ENCODE measurements around the gene B3GNT9.

The B3GNT9 gene

DNA sequence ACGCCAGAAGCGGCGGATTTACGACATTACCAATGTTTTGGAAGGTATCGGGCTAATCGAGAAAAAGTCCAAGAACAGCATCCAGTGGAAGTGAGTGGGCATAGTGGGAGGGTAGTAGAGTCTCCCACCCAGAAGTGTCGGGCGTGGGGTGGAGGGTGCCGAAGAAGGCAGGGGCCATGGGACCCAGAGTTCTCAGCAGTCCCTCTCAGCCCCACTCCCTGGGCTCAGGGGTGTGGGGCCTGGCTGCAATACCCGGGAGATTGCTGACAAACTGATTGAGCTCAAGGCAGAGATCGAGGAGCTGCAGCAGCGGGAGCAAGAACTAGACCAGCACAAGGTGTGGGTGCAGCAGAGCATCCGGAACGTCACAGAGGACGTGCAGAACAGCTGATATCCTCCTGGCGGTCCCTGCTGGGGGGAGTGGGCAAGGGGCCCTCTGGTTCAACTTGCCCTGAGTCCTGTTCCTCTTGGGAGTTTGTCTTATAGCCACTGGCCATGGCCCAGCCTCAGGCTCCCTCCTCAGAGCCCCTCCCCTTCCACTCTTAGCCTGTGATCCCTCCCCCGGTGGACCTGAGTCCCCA is 42.1 kb upstream of the B3GNT9 start:
- WGBS (ENCODE audit: insufficient coverage, insufficient read length) = no CpG with 5 or more reads among the region's 17 CpGs

GRCh38 chr16:67191995-67192681 is 41.3 kb upstream of the B3GNT9 start, which contains the start of gene E2F4:
TSS of gene E2F4 (plus strand) at chr16:67192155. CDS start at chr16:67192228, 73 bp downstream.
- no peaks in the 10 kb centered on the region for H3K27me3 ChIP-seq (ENCODE audit: control insufficient read depth, insufficient read depth, low read length)
- H3K4me1 ChIP-seq (ENCODE audit: control insufficient read depth, insufficient read depth, low read length) = peaks cover 2% of the 10 kb centered on the region; the same call in 1 of the 2 replicates
- H3K27ac ChIP-seq (ENCODE audit: low read length) = no peak within 1 kb of the TSS
- DNase-seq (ENCODE audit: low read depth, low spot score) = no peak
- no peaks in the 10 kb centered on the region for H3K9me3 ChIP-seq (ENCODE audit: control insufficient read depth, insufficient read depth, low read length)
- peaks cover 22% of the 10 kb centered on the region for H3K36me3 ChIP-seq (ENCODE audit: control insufficient read depth, insufficient read depth, low read length)
- no CpG with 5 or more reads among the region's 54 CpGs for WGBS (ENCODE audit: insufficient coverage, insufficient read length)
- H3K4me3 ChIP-seq (ENCODE audit: low read length) = peak within 1 kb of the TSS; percentile 85

More for the DNA sequence above, 42.1 kb upstream of the B3GNT9 start:
- Histone ChIP-seq H3K27ac (ENCODE audit: low read length) (no peak overlapping the region), H3K4me3 (ENCODE audit: low read length) (peak overlapping the region; percentile 85), H3K4me1 (ENCODE audit: control insufficient read depth, insufficient read depth, low read length) (peaks cover 2% of the 10 kb centered on the region; the same call in 1 of the 2 replicates), H3K36me3 (ENCODE audit: control insufficient read depth, insufficient read depth, low read length) (peaks cover 22% of the 10 kb centered on the region), H3K9me3 (ENCODE audit: control insufficient read depth, insufficient read depth, low read length) (no peaks in the 10 kb centered on the region), H3K27me3 (ENCODE audit: control insufficient read depth, insufficient read depth, low read length) (no peaks in the 10 kb centered on the region)
- DNase-seq (ENCODE audit: low read depth, low spot score) = no peak

- Histone ChIP-seq H3K36me3 (ENCODE audit: control insufficient read depth, insufficient read depth, low read length) (peaks cover 19% of the 10 kb centered on the region), H3K4me1 (ENCODE audit: control insufficient read depth, insufficient read depth, low read length) (peaks cover 3% of the 10 kb centered on the region; the same call in 1 of the 2 replicates)
- no peak for DNase-seq (ENCODE audit: low read depth, low spot score)
Measured at GRCh38 chr16:67191411-67191994, 40.7 kb upstream of the B3GNT9 start.

DNA sequence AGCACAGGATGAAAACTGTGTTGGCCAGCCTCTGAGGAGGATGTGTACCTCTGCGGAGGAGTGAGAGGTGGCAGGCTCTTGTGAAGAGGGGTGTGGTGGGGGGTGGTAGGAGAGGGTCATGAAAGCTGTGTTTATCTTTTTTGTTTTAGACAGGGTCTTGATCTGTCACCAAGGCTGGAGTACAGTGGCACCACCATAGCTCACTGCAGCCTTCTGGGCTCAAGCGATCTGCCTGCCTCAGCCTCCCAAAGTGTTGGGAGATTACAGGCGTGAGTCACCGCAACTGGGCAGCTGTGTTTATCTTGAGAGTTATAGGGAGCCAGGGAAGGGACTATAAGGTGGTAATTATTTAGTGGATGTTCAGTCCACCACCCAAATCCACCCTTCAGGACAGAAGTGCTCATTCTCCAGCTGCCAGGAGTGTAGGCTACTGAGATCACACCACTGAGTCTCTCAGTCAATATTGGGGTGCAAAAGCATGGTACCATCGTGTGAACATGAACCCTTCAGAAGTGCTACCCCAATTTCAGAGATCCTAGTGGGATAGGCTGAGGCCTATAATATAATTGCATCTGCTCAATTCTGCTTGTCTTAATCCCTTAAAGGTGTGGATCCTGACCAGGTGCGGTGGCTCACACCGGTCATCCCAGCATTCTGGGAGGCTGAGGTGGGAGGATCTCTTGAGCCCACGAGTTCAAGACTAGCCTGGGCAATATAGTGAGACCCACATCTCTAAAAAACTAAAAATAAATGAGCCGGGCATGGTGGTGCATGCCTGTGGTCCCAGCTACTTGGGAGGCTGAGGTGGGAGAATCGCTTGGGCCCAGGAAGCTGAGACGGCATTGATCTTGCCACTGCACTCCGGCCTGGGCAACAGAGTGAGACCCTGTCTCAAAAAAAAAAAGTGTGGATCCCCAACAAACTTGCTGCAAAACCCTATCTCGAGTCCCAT is 39.9 kb upstream of the B3GNT9 start:
- H3K4me1 ChIP-seq (ENCODE audit: control insufficient read depth, insufficient read depth, low read length) = peaks cover 4% of the 10 kb centered on the region; the same call in 1 of the 2 replicates
- no peak overlapping the region for H3K27ac ChIP-seq (ENCODE audit: low read length)
- H3K36me3 ChIP-seq (ENCODE audit: control insufficient read depth, insufficient read depth, low read length) = peaks cover 11% of the 10 kb centered on the region
- no peak overlapping the region for H3K4me3 ChIP-seq (ENCODE audit: low read length)
- H3K9me3 ChIP-seq (ENCODE audit: control insufficient read depth, insufficient read depth, low read length) = no peaks in the 10 kb centered on the region
- no peaks in the 10 kb centered on the region for H3K27me3 ChIP-seq (ENCODE audit: control insufficient read depth, insufficient read depth, low read length)
- DNase-seq (ENCODE audit: low read depth, low spot score) = no peak
- WGBS (ENCODE audit: insufficient coverage, insufficient read length) = no CpG with 5 or more reads among the region's 13 CpGs

More at GRCh38 chr16:67191411-67191994, 40.7 kb upstream of the B3GNT9 start:
- no CpG with 5 or more reads among the region's 9 CpGs for WGBS (ENCODE audit: insufficient coverage, insufficient read length)
- Histone ChIP-seq H3K27me3 (ENCODE audit: control insufficient read depth, insufficient read depth, low read length) (no peaks in the 10 kb centered on the region), H3K27ac (ENCODE audit: low read length) (no peak overlapping the region), H3K4me3 (ENCODE audit: low read length) (no peak overlapping the region; the same call in 1 of the 2 replicates), H3K9me3 (ENCODE audit: control insufficient read depth, insufficient read depth, low read length) (no peaks in the 10 kb centered on the region)

DNA sequence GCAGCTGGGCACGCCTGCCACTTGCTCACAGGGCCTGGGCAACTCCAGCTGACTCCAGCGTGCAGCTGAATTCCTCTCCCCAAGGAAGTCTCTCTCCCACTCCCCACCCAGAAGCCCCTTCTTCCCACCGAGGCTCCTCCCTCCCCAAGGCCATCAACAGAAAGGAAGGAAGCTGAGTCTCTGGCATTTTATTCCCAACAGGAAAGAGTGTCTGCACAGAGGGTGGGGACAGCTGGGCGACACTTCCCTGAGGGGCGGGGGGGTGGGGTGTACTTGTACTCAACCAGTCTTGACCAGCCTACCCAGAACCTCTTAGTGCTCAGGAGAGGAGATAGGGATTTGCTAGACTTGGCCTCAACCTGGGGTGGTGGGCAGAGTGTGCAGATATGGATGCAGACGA is 39.2 kb upstream of the B3GNT9 start, which contains the start of gene EXOC3L1:
EXOC3L1 (minus strand) TSS at position 96 of the 400 bp plus-strand sequence. CDS start 460 bp downstream, outside the sequence.
- H3K9me3 ChIP-seq (ENCODE audit: control insufficient read depth, insufficient read depth, low read length) = no peaks in the 10 kb centered on the region
- H3K36me3 ChIP-seq (ENCODE audit: control insufficient read depth, insufficient read depth, low read length) = peaks cover 6% of the 10 kb centered on the region; the same call in 1 of the 2 replicates
- no CpG with 5 or more reads among the region's 6 CpGs for WGBS (ENCODE audit: insufficient coverage, insufficient read length)
- no peak for DNase-seq (ENCODE audit: low read depth, low spot score)
- no peak within 1 kb of the TSS for H3K27ac ChIP-seq (ENCODE audit: low read length)
- no peak within 1 kb of the TSS for H3K4me3 ChIP-seq (ENCODE audit: low read length)
- H3K4me1 ChIP-seq (ENCODE audit: control insufficient read depth, insufficient read depth, low read length) = peaks cover 5% of the 10 kb centered on the region
- peaks cover 2% of the 10 kb centered on the region; the same call in 1 of the 2 replicates for H3K27me3 ChIP-seq (ENCODE audit: control insufficient read depth, insufficient read depth, low read length)

- no peaks in the 10 kb centered on the region for H3K9me3 ChIP-seq (ENCODE audit: control insufficient read depth, insufficient read depth, low read length)
- peaks cover 14% of the 10 kb centered on the region for H3K4me1 ChIP-seq (ENCODE audit: control insufficient read depth, insufficient read depth, low read length)
- DNase-seq (ENCODE audit: low read depth, low spot score) = no peak
- peaks cover 5% of the 10 kb centered on the region for H3K36me3 ChIP-seq (ENCODE audit: control insufficient read depth, insufficient read depth, low read length)
- H3K27ac ChIP-seq (ENCODE audit: low read length) = no peak overlapping the region
- no CpG with 5 or more reads among the region's 15 CpGs for WGBS (ENCODE audit: insufficient coverage, insufficient read length)
- H3K4me3 ChIP-seq (ENCODE audit: low read length) = no peak overlapping the region
- peaks cover 9% of the 10 kb centered on the region; the same call in 1 of the 2 replicates for H3K27me3 ChIP-seq (ENCODE audit: control insufficient read depth, insufficient read depth, low read length)
Measured at GRCh38 chr16:67188798-67189197, 38.0 kb upstream of the B3GNT9 start.

DNA sequence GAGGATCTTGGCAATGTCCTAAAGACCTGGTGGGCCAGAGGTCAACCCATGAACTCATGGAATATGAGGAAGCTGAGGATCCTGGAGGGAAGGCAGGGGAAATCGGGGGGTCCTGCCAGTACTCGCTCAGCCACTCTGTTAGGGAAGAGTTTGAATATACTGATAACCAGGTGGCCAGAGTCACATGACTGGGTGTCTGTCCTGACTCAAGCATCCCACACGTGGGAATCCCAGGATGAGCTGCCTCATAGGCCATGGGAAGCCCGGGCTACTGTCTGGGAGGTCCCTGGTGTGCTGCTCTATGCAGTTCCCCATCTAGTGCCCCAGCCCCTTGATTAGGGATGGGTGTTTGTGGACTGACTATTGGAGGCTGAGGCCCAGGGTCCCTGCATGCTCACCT is 37.5 kb upstream of the B3GNT9 start:
- H3K9me3 ChIP-seq (ENCODE audit: control insufficient read depth, insufficient read depth, low read length) = no peaks in the 10 kb centered on the region
- H3K4me1 ChIP-seq (ENCODE audit: control insufficient read depth, insufficient read depth, low read length) = peaks cover 14% of the 10 kb centered on the region
- WGBS (ENCODE audit: insufficient coverage, insufficient read length) = no CpG with 5 or more reads among the region's 4 CpGs
- H3K27me3 ChIP-seq (ENCODE audit: control insufficient read depth, insufficient read depth, low read length) = peaks cover 9% of the 10 kb centered on the region; the same call in 1 of the 2 replicates
- H3K4me3 ChIP-seq (ENCODE audit: low read length) = no peak overlapping the region
- H3K27ac ChIP-seq (ENCODE audit: low read length) = no peak overlapping the region
- DNase-seq (ENCODE audit: low read depth, low spot score) = no peak
- peaks cover 5% of the 10 kb centered on the region; the same call in 1 of the 2 replicates for H3K36me3 ChIP-seq (ENCODE audit: control insufficient read depth, insufficient read depth, low read length)

GRCh38 chr16:67187175-67187890 is 36.5 kb upstream of the B3GNT9 start:
- Histone ChIP-seq H3K36me3 (ENCODE audit: control insufficient read depth, insufficient read depth, low read length) (peaks cover 5% of the 10 kb centered on the region; the same call in 1 of the 2 replicates), H3K4me1 (ENCODE audit: control insufficient read depth, insufficient read depth, low read length) (peaks cover 12% of the 10 kb centered on the region), H3K9me3 (ENCODE audit: control insufficient read depth, insufficient read depth, low read length) (no peaks in the 10 kb centered on the region), H3K4me3 (ENCODE audit: low read length) (no peak overlapping the region), H3K27me3 (ENCODE audit: control insufficient read depth, insufficient read depth, low read length) (peaks cover 9% of the 10 kb centered on the region; the same call in 1 of the 2 replicates), H3K27ac (ENCODE audit: low read length) (no peak overlapping the region)
- DNase-seq (ENCODE audit: low read depth, low spot score) = no peak
- no CpG with 5 or more reads among the region's 26 CpGs for WGBS (ENCODE audit: insufficient coverage, insufficient read length)

DNA sequence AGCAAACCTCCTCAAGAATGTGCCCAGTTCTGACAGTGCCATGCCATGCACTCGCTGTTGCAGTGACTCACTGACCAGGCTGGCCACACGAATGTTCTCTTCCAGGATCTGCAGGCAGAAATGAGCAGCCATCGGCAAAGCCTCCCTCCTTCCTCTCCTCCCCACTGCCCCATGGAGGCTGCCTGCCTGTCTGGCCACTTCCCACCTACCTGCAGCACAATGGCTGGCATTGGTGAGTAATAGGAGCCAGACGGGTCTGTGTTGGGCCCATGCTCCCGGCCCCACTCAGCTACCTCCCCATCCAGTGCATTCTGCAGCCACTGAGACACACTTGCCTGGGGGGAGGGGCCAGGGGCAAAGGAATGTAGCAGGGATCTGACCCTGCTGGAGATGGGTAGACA is 35.8 kb upstream of the B3GNT9 start:
- peaks cover 5% of the 10 kb centered on the region; the same call in 1 of the 2 replicates for H3K36me3 ChIP-seq (ENCODE audit: control insufficient read depth, insufficient read depth, low read length)
- peaks cover 9% of the 10 kb centered on the region; the same call in 1 of the 2 replicates for H3K27me3 ChIP-seq (ENCODE audit: control insufficient read depth, insufficient read depth, low read length)
- no peak for DNase-seq (ENCODE audit: low read depth, low spot score)
- H3K4me1 ChIP-seq (ENCODE audit: control insufficient read depth, insufficient read depth, low read length) = peaks cover 12% of the 10 kb centered on the region
- no peak overlapping the region for H3K4me3 ChIP-seq (ENCODE audit: low read length)
- no peak overlapping the region for H3K27ac ChIP-seq (ENCODE audit: low read length)
- H3K9me3 ChIP-seq (ENCODE audit: control insufficient read depth, insufficient read depth, low read length) = no peaks in the 10 kb centered on the region
- no CpG with 5 or more reads among the region's 5 CpGs for WGBS (ENCODE audit: insufficient coverage, insufficient read length)

Measured in iPS DF 6.9 (cell line).